B cell (primary cell): Measurements from ENCODE around the gene ARMC12.

ENCODE experiments used
- EZH2 ChIP-seq: IDR thresholded peaks from 2 replicates; pipeline ENCODE4 v1.6.1; 2012; ENCODE audit warnings: borderline replicate concordance, low read depth, mild to moderate bottlenecking, moderate library complexity, low read length; ENCODE audit not compliant: insufficient read depth, poor library complexity, severe bottlenecking
- TF ChIP-seq, protein P1 (sequence below): fragments of 200-600 bp; IDR thresholded peaks from one replicate; pipeline ENCODE4 v1.8.0; 2022; ENCODE audit warnings: antibody characterized with exemption, mild to moderate bottlenecking

DNA sequence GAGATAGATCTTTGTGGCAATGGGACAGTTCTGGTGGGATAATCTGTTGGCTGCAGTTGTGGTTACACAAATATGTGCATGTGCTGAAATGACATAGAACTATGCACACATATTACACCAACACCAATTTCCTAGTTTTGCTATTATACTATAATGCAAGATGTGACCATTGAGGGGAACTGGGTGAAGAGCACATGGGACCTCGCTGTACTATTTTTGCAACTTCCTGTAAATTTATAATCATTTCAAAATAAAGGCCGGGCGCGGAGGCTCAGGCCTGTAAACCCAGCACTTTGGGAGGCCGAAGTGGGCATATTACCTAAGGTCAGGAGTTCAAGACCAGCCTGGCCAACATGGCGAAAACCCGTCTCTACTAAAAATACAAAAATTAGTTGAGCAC lies 8.7 kb downstream of the ARMC12 start:
- TF ChIP-seq, protein P1, sequence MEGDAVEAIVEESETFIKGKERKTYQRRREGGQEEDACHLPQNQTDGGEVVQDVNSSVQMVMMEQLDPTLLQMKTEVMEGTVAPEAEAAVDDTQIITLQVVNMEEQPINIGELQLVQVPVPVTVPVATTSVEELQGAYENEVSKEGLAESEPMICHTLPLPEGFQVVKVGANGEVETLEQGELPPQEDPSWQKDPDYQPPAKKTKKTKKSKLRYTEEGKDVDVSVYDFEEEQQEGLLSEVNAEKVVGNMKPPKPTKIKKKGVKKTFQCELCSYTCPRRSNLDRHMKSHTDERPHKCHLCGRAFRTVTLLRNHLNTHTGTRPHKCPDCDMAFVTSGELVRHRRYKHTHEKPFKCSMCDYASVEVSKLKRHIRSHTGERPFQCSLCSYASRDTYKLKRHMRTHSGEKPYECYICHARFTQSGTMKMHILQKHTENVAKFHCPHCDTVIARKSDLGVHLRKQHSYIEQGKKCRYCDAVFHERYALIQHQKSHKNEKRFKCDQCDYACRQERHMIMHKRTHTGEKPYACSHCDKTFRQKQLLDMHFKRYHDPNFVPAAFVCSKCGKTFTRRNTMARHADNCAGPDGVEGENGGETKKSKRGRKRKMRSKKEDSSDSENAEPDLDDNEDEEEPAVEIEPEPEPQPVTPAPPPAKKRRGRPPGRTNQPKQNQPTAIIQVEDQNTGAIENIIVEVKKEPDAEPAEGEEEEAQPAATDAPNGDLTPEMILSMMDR: no peak
- no peak for TF ChIP-seq EZH2
